Peyer's patch (tissue), 4 donors: Measurements from ENCODE around the gene YTHDC1.

Experiments
- CTCF ChIP-seq, 6 experiments: fragments of 450-650 bp in 4 of 6; fragments of 200-600 bp in 2 of 6; sonication (generic) in 1 of 6; IDR thresholded peaks; one replicate each; pipeline ENCODE4 v1.5.1; 2017 to 2019; ENCODE audit warnings: antibody characterized with exemption in 6 of 6, mild to moderate bottlenecking in 3 of 6, moderate library complexity in 1 of 6
- POLR2A ChIP-seq, 2 donors: fragments of 450-650 bp; IDR thresholded peaks; one replicate each; pipeline ENCODE4 v1.5.1; 2017; ENCODE audit warnings: antibody characterized with exemption in 2 of 2, mild to moderate bottlenecking in 2 of 2, moderate library complexity in 2 of 2

GRCh38 chr4:68324519-68325262 is 25.2 kb downstream of the YTHDC1 start:
- TF ChIP-seq CTCF (IDR thresholded peaks at IDR 0.05) (no peak), POLR2A (IDR thresholded peaks at IDR 0.05) (no peak)
